ENCODE data around the gene DMD.

GRCh38 chrX:31236231-31236630 is 1975.1 kb downstream of the DMD start:
- TF ChIP-seq POLR2AphosphoS5 (IDR thresholded peaks at IDR 0.05; ENCODE audit: low read depth, low read length) (no peak), POLR2A (IDR thresholded peaks at IDR 0.05; ENCODE audit: low read depth, low read length) (no peak), TAF1 (IDR thresholded peaks at IDR 0.05; ENCODE audit: borderline replicate concordance, low read depth, low read length) (no peak)
